ENCODE measurements around the gene VRK2.

VRK2 gene

GRCh38 chr2:58072102-58072501, 25.5 kb downstream of the VRK2 start:
- Histone ChIP-seq H3K27ac (ENCODE audit: low read depth, low read length) (no peak overlapping the region), H3K9me2 (replicated peaks; ENCODE audit: insufficient read depth, low read length) (no peaks in the 10 kb centered on the region), H3K4me2 (ENCODE audit: low read depth, low read length, poor library complexity, severe bottlenecking) (no peak overlapping the region), H3F3A (ENCODE audit: insufficient read depth) (no peaks in the 10 kb centered on the region), H3K36me3 (ENCODE audit: low read length) (peaks cover 9% of the 10 kb centered on the region; the same call in 1 of the 2 replicates), H3K4me3 (ENCODE audit: insufficient read depth, low read length, poor library complexity, severe bottlenecking) (no peak overlapping the region), H3K9ac (ENCODE audit: low read length) (no peak overlapping the region), H3K9me3 (ENCODE audit: insufficient read depth, low read length) (no peaks in the 10 kb centered on the region), H3K79me2 (ENCODE audit: insufficient read depth, low read length) (peaks cover 5% of the 10 kb centered on the region; the same call in 1 of the 2 replicates), H4K20me1 (ENCODE audit: low read depth, low read length) (no peaks in the 10 kb centered on the region), H3K27me3 (ENCODE audit: low read length) (no peaks in the 10 kb centered on the region), H2AFZ (ENCODE audit: low read depth, low read length, severe bottlenecking) (no peak overlapping the region)
- TF ChIP-seq EZH2phosphoT487 (conservative IDR thresholded peaks at IDR 0.05; ENCODE audit: low read length) (no peak), CTCF (IDR thresholded peaks at IDR 0.05; ENCODE audit: insufficient read depth, low read length, poor library complexity, severe bottlenecking) (no peak)

GRCh38 chr2:58073008-58073407, 26.4 kb downstream of the VRK2 start:
- peaks cover 3% of the 10 kb centered on the region; the same call in 1 of the 2 replicates for H3K79me2 ChIP-seq (ENCODE audit: insufficient read depth, low read length)
- H3K27ac ChIP-seq (ENCODE audit: low read depth, low read length) = no peak overlapping the region
- H3K9me3 ChIP-seq (ENCODE audit: insufficient read depth, low read length) = no peaks in the 10 kb centered on the region
- H4K20me1 ChIP-seq (ENCODE audit: low read depth, low read length) = no peaks in the 10 kb centered on the region
- H3K36me3 ChIP-seq (ENCODE audit: low read length) = peaks cover 9% of the 10 kb centered on the region; the same call in 1 of the 2 replicates
- no peak for TF ChIP-seq CTCF (IDR thresholded peaks at IDR 0.05; ENCODE audit: insufficient read depth, low read length, poor library complexity, severe bottlenecking)
- no peak for TF ChIP-seq EZH2phosphoT487 (conservative IDR thresholded peaks at IDR 0.05; ENCODE audit: low read length)
- no peak overlapping the region for H3K4me2 ChIP-seq (ENCODE audit: low read depth, low read length, poor library complexity, severe bottlenecking)
- no peaks in the 10 kb centered on the region for H3K27me3 ChIP-seq (ENCODE audit: low read length)
- no peak overlapping the region for H3K4me3 ChIP-seq (ENCODE audit: insufficient read depth, low read length, poor library complexity, severe bottlenecking)
- no peaks in the 10 kb centered on the region for H3K9me2 ChIP-seq (replicated peaks; ENCODE audit: insufficient read depth, low read length)
- H2AFZ ChIP-seq (ENCODE audit: low read depth, low read length, severe bottlenecking) = no peak overlapping the region
- H3F3A ChIP-seq (ENCODE audit: insufficient read depth) = no peaks in the 10 kb centered on the region
- no peak overlapping the region for H3K9ac ChIP-seq (ENCODE audit: low read length)

DNA sequence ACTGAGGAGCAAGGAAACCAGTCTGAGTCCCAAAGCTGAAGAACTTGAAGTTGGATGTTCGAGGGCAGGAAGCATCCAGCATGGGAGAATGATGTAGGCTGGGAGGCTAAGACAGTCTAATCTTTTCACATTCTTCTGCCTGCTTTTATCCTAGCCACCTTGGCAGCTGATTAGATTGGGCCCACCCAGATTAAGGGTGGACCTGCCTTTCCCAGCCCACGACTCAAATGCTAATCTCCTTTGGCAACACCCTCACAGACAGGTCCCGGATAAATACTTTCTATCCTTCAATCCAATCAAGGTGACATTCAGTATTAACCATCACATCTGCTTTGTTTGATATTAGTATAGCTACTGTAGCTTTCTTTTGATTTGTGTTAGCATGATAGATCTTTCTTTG, 27.1 kb downstream of the VRK2 start:
- Histone ChIP-seq H3K36me3 (ENCODE audit: low read length) (peaks cover 9% of the 10 kb centered on the region; the same call in 1 of the 2 replicates), H3K4me3 (ENCODE audit: insufficient read depth, low read length, poor library complexity, severe bottlenecking) (no peak overlapping the region), H3F3A (ENCODE audit: insufficient read depth) (no peaks in the 10 kb centered on the region), H3K9ac (ENCODE audit: low read length) (no peak overlapping the region), H3K9me3 (ENCODE audit: insufficient read depth, low read length) (no peaks in the 10 kb centered on the region), H3K9me2 (replicated peaks; ENCODE audit: insufficient read depth, low read length) (no peaks in the 10 kb centered on the region), H3K4me2 (ENCODE audit: low read depth, low read length, poor library complexity, severe bottlenecking) (no peak overlapping the region), H3K27me3 (ENCODE audit: low read length) (no peaks in the 10 kb centered on the region), H2AFZ (ENCODE audit: low read depth, low read length, severe bottlenecking) (no peak overlapping the region), H4K20me1 (ENCODE audit: low read depth, low read length) (no peaks in the 10 kb centered on the region), H3K27ac (ENCODE audit: low read depth, low read length) (no peak overlapping the region), H3K79me2 (ENCODE audit: insufficient read depth, low read length) (peaks cover 3% of the 10 kb centered on the region; the same call in 1 of the 2 replicates)
- no peak for TF ChIP-seq EZH2phosphoT487 (conservative IDR thresholded peaks at IDR 0.05; ENCODE audit: low read length)
- no peak for TF ChIP-seq CTCF (IDR thresholded peaks at IDR 0.05; ENCODE audit: insufficient read depth, low read length, poor library complexity, severe bottlenecking)

Data from SU-DHL-6 (cell line).